Umbilical cord (tissue), 2 donors: ENCODE measurements around the gene CDH16. TPM values are rescaled to one million over a fixed set of nuclear protein-coding genes. Genes with fewer than 3 reads are reported as not detected.
"Not testable (repeated sequence)": the region's sequence is repeated elsewhere in the genome, so short reads cannot be mapped to it uniquely, and the experiment has no call there.

Experiments used
- DNase-seq: peaks from one replicate; pipeline ENCODE4 v3.0.0-alpha.2; 2015; ENCODE audit warnings: low spot score
- total RNA-seq: library from RNA; depleted of rRNA; stranded (reverse); fragments of >200 nt; gene quantifications from one replicate; pipeline ENCODE4 v1.2.3, GENCODE V29; 2014; ENCODE audit warnings: low replicate concordance; ENCODE audit not compliant: insufficient read depth

The CDH16 gene
- total RNA-seq, 1 donor from 2014 or later = not detected

DNA sequence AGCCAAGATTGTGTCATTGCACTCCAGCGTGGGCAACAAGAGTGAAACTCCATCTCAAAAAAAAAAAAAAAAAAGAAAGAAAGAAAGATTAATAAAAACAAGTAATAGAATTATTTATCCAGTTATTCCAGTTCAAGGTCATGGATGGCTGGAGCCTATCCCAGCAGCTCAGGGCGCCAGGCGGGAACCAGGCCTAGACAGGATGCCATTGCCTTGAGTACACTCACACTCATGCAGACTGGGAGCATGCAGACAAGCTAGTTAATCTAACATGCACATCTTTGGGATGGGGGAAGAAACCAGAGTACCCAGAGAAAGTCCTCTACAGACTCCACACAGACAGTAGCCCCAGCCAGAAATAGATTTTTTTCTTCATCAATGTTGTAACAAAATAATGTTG, 20.5 kb downstream of the CDH16 start:
- peak; percentile 52 for DNase-seq

GRCh38 chr16:66896682-66897081, 22.0 kb downstream of the CDH16 start:
- DNase-seq = not testable (repeated sequence)

DNA sequence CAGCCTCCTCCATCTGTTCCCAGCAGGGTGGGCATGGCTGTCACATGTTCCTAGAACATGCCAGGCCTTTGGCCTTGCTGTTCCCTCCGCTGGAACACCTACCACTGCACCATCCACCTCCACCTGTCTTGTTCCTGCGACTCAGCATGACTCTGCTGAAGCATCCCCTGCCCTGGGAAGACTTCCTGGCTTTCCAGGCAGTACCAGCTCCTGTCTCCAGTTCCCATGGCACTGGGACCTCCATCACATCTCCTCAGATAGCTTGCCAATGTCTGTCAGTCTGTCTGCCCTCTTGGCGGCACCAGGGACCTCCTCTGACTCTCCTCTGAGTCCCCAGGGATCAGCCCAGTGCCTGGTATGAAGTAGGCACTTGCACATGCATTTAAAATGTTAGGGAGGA, 22.7 kb downstream of the CDH16 start:
- no peak for DNase-seq

DNA sequence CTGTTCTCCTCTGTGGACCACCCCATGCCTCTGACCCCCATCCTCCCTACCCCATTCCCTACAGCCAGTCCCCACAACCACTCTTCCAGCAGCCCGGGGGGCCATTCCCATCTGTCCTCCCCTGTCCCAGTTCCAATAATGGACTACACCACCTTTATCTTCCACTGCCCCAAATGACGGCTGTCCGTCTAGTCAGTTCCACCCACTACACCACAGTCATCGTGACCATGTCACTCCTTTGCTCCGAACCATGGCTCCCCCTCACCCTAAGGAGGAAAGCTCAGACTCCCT, 23.1 kb downstream of the CDH16 start:
- DNase-seq = no peak

DNA sequence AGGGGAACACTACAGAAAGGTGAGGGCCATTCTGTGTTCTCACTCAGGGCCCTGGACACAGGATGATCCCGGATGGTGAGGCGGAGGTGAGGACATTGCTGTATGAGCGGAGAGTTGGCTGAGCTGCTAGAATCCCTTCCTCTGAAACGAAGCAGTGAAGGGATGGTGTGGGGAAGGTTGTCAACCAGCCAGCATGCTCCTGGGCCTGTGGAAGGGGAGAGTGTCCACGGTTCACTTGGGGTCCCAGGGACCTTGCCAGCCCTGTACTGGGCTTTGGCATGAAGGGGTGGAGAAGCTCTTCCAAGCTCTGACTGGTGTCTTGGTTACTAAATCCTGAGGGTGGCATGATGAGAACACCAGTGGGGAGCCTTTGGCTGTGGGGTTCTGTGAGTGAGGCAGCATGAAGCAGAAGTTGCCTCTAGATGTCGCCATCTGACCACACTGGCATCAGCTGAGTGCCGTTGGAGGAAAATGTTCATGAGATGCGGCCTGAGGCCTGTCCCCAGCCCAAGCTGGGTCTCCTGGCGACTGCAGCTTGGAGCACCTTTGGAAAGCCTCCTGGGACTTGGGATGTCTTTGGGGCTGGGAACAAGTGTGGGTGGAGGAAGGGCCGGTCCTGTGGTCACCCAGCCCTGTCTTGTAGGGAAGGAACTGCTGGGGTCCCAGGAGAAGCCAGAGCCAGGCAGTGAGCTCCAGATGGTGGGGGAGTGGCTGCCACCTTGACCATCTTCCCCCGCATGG, 23.6 kb downstream of the CDH16 start:
- DNase-seq = peak; percentile 83

DNA sequence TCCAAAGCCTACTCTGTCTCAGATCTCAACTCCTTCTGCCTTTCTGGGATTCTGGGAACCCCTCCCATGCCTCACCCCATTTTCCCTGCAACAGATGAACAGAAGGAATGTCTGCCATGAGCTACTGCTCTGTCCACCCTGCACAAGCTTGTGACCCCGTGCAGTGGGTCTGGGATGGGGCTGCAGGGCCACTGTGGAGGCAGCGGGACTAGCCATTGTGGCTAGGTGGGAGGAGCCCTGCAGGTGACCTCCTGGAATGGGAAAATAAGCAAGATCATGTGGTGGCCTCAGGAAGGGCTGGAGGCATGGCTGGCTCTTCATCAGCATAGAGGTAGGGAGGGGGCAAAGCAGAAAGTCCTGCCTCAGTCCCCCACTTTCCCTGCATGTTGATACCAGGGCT, 24.6 kb downstream of the CDH16 start:
- no peak for DNase-seq

- DNase-seq = no peak
Observed at GRCh38 chr16:66891797-66892196, 26.9 kb downstream of the CDH16 start.

DNA sequence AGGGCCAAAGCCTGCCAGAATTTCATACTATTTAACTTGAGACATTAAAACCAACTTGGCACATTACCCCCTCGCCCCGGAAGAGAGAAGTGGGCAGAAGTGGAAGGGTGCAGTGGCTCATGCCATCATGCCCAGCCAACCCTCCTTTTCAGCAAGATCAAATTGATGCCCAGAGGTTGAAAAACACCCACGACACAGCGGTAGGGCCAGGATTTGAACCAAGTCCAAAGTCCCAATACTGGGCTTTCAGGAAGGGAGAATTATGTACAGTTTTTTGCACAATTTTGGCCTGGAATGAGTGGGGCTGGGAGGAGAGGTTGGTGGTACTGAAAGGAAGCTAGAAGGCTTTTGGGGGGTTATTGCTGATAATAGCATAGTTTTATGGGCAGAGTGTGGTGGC, 27.3 kb downstream of the CDH16 start:
- DNase-seq = no peak

- DNase-seq = no peak
Observed at GRCh38 chr16:66890799-66891198, 27.9 kb downstream of the CDH16 start.

DNA sequence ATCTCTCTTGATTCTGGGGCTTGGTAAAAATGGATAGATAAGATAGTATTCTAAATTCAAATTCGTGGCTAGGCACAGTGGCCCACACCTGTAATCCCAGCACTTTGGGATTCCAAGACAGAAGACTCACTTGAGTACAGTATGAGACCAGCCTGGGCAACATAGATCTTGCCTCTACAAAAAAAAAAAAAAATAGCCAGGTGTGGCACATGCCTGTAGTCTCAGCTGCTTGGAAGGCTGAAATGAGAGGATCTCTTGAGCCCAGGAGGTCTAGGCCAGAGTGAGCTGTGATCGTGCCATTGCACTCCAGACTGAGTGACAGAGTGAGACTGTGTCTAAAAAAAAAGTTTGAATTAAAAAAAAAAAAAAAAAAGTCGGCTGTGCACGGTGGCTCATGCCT, 29.1 kb downstream of the CDH16 start:
- DNase-seq = no peak

DNA sequence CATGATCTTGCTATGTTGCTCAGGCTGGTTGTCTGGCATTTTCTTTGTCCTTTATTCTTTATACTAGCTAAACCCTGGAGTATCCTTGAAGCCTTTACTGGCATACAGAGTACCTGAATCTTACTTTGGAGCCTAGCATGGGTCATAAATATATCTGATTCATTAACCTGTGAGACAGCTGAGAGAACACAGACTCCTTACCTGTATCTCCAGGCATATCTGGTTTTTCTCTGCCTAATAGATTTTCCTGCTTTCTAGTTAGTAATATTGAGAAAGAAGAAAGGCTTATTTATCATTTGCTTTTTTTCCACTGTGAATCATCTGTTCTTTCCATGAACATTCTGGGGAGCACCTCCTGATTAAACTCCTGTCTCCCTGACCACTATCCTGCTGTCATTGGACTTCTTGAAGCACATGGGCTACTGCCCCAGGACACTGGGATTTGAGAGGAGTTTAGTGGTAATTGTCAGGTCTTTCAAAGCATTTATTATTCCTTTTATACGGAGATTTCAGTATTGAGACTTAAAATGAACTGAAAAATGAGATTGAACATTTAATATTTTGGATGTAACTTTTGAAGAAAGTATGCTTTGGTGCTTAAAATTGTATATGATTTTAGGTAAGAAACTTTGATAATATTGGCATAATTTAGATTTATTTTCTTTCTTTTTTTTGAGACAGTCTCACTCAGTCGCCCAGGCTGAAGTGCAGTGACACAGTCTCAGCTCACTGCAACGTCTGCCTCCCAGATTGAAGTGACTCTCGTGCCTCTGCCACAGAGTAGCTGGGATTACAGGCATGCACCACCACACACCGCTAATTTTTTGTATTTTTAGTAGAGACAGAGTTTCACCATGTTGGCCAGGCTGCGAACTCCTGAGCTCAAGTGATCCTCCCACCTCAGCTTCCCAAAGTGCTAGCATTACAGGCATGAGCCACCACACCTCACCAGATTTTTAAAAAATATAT, 29.8 kb downstream of the CDH16 start:
- peak; percentile 60 for DNase-seq

DNA sequence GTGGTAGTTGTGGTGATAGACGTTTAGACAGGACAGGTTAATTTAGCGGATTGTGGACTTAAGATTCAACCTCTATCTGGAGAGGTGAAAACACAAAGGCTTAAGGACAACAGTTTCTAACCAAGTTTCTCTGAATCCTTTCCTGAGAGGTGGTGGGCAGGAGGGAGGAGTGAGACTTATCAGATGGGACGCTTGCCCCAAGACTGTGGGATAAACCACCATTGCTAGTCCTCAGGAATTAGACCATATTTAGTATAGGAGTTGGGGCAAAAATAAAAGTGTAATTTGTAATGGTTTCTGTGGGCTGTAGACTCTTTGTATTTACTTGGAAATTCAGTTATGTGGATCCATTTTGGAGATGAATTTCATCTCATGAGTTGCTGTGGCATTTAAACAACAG, 31.8 kb downstream of the CDH16 start:
- no peak for DNase-seq

DNA sequence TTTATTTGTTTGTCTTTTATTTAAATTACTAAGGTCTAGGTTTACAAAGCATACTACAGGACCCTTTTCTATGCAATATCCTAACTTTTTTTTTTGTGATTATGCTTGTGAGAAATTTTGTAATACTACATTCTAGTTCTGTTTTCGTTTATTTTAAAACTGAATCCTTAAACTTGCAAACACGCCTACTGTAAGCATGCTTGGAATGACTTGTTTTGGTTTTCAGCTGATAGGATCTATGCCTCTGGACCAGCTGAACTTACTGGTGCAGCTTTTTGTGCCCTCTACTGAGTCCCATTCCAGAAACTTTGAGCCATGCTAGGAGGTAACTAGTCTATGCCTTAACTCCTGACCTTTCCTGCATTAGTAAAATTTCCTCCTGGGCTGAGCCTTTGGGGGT, 32.4 kb downstream of the CDH16 start:
- DNase-seq = no peak

- DNase-seq = no peak
Observed at GRCh38 chr16:66885491-66885890, 33.2 kb downstream of the CDH16 start.

- DNase-seq = no peak
Observed at GRCh38 chr16:66882702-66883101, 36.0 kb downstream of the CDH16 start.

- DNase-seq = no peak
Observed at GRCh38 chr16:66881964-66882508, 36.6 kb downstream of the CDH16 start.

DNA sequence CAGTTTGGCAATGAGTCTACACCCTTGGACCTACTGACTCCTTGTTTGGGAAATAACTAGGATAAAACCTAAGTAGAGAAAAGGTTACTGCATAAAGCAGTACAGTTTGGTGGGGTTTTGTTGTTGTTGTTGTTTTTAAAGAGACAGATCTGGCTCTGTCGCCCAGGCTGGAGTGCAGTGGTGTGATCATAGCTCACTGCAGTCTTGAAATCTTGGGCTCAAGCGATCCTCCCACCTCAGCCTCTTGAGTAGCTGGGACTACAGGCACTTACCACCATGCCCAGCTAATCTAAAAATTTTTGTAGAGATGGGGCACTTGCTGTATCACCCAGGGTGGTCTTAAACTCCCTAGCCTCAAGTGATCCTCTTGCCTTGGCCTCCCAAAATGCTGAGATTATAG, 37.1 kb downstream of the CDH16 start:
- DNase-seq = no peak

- no peak for DNase-seq
Observed at GRCh38 chr16:66881014-66881417, 37.7 kb downstream of the CDH16 start.

- DNase-seq = peak; percentile 97
Observed at GRCh38 chr16:66880288-66881013, 38.2 kb downstream of the CDH16 start, which contains the start of gene PDP2. TSS of gene PDP2 (plus strand) at chr16:66880515. CDS start at chr16:66884285, 3,770 bp downstream.

GRCh38 chr16:66878067-66878466, 40.6 kb downstream of the CDH16 start:
- DNase-seq = no peak

GRCh38 chr16:66874079-66874775, 44.5 kb downstream of the CDH16 start:
- peak; percentile 34 for DNase-seq
